Fibroblast of the aortic adventitia (primary cell): ENCODE measurements around the gene TF. TPM values are rescaled to one million over a fixed set of nuclear protein-coding genes. Genes with fewer than 3 reads are reported as not detected.
"Not testable (repeated sequence)": the region's sequence is repeated elsewhere in the genome, so short reads cannot be mapped to it uniquely, and the experiment has no call there.

Source experiments
- DNase-seq: peaks from one replicate; pipeline ENCODE4 v3.0.0-alpha.2; 2010; ENCODE audit warnings: low read depth
- H3K4me3 ChIP-seq: 2 replicates; pipeline ENCODE4 v1.5.1; 2011; ENCODE audit warnings: low read depth, mild to moderate bottlenecking, control low read depth, low read length, moderate library complexity
- total RNA-seq: library from RNA; depleted of rRNA; stranded (reverse); fragments of >200 nt; gene quantifications from 2 replicates; pipeline ENCODE4 v1.2.3, GENCODE V29; 2012; ENCODE audit warnings: low replicate concordance
- TF ChIP-seq, protein P1 (sequence below): IDR thresholded peaks from 2 replicates; pipeline ENCODE4 v1.5.1; 2011; ENCODE audit warnings: mild to moderate bottlenecking, low read length, control low read depth, inconsistent platforms; ENCODE audit not compliant: insufficient read depth

The TF gene
- total RNA-seq, 1 donor, result under 0.01 TPM

DNA sequence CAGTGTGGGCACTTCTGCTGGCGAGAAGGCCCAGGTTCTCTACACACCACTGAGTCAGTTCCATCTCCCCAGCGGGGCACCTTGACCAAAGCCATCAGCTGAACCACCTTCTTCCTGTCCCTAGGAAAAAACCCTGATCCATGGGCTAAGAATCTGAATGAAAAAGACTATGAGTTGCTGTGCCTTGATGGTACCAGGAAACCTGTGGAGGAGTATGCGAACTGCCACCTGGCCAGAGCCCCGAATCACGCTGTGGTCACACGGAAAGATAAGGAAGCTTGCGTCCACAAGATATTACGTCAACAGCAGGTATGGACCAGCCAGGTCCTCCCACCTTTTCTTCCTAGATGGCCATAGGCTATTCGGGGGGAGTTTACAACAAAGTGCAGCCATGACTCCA is 29.1 kb downstream of the TF start:
- DNase-seq, result no peak
- no peak overlapping the region for H3K4me3 ChIP-seq
- TF ChIP-seq, protein P1, sequence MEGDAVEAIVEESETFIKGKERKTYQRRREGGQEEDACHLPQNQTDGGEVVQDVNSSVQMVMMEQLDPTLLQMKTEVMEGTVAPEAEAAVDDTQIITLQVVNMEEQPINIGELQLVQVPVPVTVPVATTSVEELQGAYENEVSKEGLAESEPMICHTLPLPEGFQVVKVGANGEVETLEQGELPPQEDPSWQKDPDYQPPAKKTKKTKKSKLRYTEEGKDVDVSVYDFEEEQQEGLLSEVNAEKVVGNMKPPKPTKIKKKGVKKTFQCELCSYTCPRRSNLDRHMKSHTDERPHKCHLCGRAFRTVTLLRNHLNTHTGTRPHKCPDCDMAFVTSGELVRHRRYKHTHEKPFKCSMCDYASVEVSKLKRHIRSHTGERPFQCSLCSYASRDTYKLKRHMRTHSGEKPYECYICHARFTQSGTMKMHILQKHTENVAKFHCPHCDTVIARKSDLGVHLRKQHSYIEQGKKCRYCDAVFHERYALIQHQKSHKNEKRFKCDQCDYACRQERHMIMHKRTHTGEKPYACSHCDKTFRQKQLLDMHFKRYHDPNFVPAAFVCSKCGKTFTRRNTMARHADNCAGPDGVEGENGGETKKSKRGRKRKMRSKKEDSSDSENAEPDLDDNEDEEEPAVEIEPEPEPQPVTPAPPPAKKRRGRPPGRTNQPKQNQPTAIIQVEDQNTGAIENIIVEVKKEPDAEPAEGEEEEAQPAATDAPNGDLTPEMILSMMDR, result no peak

- no peak overlapping the region for H3K4me3 ChIP-seq
- TF ChIP-seq, protein P1, result no peak
- DNase-seq, result no peak
Measured at GRCh38 chr3:133775835-133776234, 29.6 kb downstream of the TF start.

DNA sequence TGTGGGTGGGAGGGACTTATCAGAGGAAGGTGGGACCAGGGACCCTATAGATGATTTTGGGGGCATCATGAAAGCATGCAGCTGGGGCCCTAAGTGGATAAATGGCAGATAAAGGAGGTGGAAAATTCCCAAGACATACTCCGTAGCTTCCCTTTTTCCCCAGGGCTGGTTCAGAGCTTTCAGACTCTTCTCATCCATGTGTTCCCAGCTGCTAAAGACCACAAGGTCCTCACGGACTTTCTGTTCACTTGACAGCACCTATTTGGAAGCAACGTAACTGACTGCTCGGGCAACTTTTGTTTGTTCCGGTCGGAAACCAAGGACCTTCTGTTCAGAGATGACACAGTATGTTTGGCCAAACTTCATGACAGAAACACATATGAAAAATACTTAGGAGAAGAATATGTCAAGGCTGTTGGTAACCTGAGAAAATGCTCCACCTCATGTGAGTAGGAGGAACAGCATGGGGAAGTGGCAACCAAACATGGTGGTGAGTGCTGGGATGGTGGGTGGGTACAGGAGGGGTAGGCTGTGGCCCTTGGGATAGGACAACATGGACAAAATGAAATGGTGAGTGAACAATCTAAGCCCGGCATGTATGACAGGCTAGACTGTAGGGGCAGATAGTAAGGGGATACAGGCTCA is 30.7 kb downstream of the TF start:
- TF ChIP-seq, protein P1, result no peak
- no peak for DNase-seq
- H3K4me3 ChIP-seq, result no peak overlapping the region

GRCh38 chr3:133777807-133778568 is 31.8 kb downstream of the TF start:
- TF ChIP-seq, protein P1, result no peak
- H3K4me3 ChIP-seq, result no peak overlapping the region
- no peak for DNase-seq

- no peak for DNase-seq
- no peak overlapping the region for H3K4me3 ChIP-seq
- TF ChIP-seq, protein P1, result no peak
Measured at GRCh38 chr3:133779626-133780203, 33.5 kb downstream of the TF start.

GRCh38 chr3:133780756-133781155 is 34.6 kb downstream of the TF start:
- DNase-seq, H3K4me3 ChIP-seq: not testable (repeated sequence)

GRCh38 chr3:133781570-133781969 is 35.4 kb downstream of the TF start:
- DNase-seq, result no peak
- H3K4me3 ChIP-seq, result no peak overlapping the region
- TF ChIP-seq, protein P1, result no peak
